Gastroesophageal sphincter (tissue), 4 donors: ENCODE results near the gene CEL. TPM values are rescaled to one million over a fixed set of nuclear protein-coding genes. Genes with fewer than 3 reads are reported as not detected.

Source experiments
- ATAC-seq: fragments of 150-250 bp; one replicate; pipeline ENCODE4 v1.9.1; 2016; ENCODE audit warnings: mild to moderate bottlenecking, moderate library complexity
- H3K27ac ChIP-seq, 4 donors: fragments of 200-600 bp; sonication (generic) in 3 of 4; 1 replicate in 3 of 4; 2 replicates in 1 of 4; pipeline ENCODE4 v1.5.1; 2016 to 2019
- H3K27me3 ChIP-seq: fragments of 200-600 bp; sonication (generic); one replicate; pipeline ENCODE4 v1.5.1; 2019
- H3K36me3 ChIP-seq, 2 donors: fragments of 200-600 bp; sonication (generic); one replicate each; pipeline ENCODE4 v1.5.1; 2019; ENCODE audit warnings: control low read depth in 1 of 2
- H3K4me1 ChIP-seq, 3 donors: fragments of 200-600 bp; sonication (generic); 1 replicate in 2 of 3; 2 replicates in 1 of 3; pipeline ENCODE4 v1.5.1; 2016 to 2019; ENCODE audit warnings: control low read depth in 2 of 3
- H3K4me3 ChIP-seq, 2 donors: fragments of 200-600 bp; sonication (generic); one replicate each; pipeline ENCODE4 v1.5.1; 2019; ENCODE audit warnings: mild to moderate bottlenecking in 1 of 2, moderate library complexity in 1 of 2
- H3K9me3 ChIP-seq, 3 donors: fragments of 200-600 bp; sonication (generic); one replicate each; pipeline ENCODE4 v1.5.1; 2017 to 2019; ENCODE audit warnings: control low read depth in 2 of 3
- CTCF ChIP-seq, 4 experiments: fragments of 200-600 bp in 2 of 4; fragments of 450-650 bp in 2 of 4; sonication (generic) in 1 of 4; IDR thresholded peaks; one replicate each; pipeline ENCODE4 v1.5.1; 2017 to 2019; ENCODE audit warnings: antibody characterized with exemption in 4 of 4, mild to moderate bottlenecking in 2 of 4, moderate library complexity in 2 of 4
- EP300 ChIP-seq: sonication (generic); formaldehyde crosslinking; IDR thresholded peaks from one replicate; pipeline ENCODE4 v1.6.1; 2017; ENCODE audit warnings: antibody characterized with exemption, mild to moderate bottlenecking
- POLR2A ChIP-seq, 2 donors: fragments of 450-650 bp; IDR thresholded peaks; one replicate each; pipeline ENCODE4 v1.6.1; 2017; ENCODE audit warnings: antibody characterized with exemption in 2 of 2, mild to moderate bottlenecking in 2 of 2, moderate library complexity in 1 of 2
- POLR2AphosphoS5 ChIP-seq: sonication (generic); formaldehyde crosslinking; IDR thresholded peaks from one replicate; pipeline ENCODE4 v1.6.1; 2017; ENCODE audit warnings: antibody characterized with exemption
- whole genome bisulfite sequencing, 2 donors: methylation state at CpG; one replicate each; pipeline ENCODE4 v1.1.5; 2018; ENCODE audit warnings: low coverage in 1 of 2; 5-methylcytosine and 5-hydroxymethylcytosine counted together
- total RNA-seq, 4 donors: library from RNA; depleted of rRNA; stranded (reverse); fragments of >200 nt; gene quantifications; one replicate each; pipeline ENCODE4 v1.1.0, GENCODE V29; 2016

CEL gene
- total RNA-seq, 4 donors from 2014 or later: 0.35 to 0.81 (median 0.62) TPM; not detected in 1

GRCh38 chr9:133113163-133113948 lies 51.6 kb downstream of the CEL start:
- no peaks in the 10 kb centered on the region for H3K27me3 ChIP-seq
- TF ChIP-seq POLR2A (IDR thresholded peaks at IDR 0.05): no peak
- no peak for TF ChIP-seq CTCF (IDR thresholded peaks at IDR 0.05)
- peak; percentile 42 for TF ChIP-seq POLR2AphosphoS5
- no peak for TF ChIP-seq EP300
- H3K9me3 ChIP-seq: no peaks in the 10 kb centered on the region
- H3K4me3 ChIP-seq: peak overlapping the region in 1 of 2 donors; percentile 19
- ATAC-seq: peak; percentile 27
- no CpG with 5 or more reads among the region's 19 CpGs for WGBS, 2 donors
- peaks cover 0 to 38% of the 10 kb centered on the region in 2 donors for H3K36me3 ChIP-seq
- peaks cover 0 to 69% (median 60%) of the 10 kb centered on the region in 3 donors for H3K4me1 ChIP-seq
- peak overlapping the region; percentile 6 to 79 (median 78) for H3K27ac ChIP-seq

GRCh38 chr9:133113949-133114885 lies 52.4 kb downstream of the CEL start:
- Histone ChIP-seq H3K9me3 (no peaks in the 10 kb centered on the region), H3K27ac (peak overlapping the region; percentile 6 to 79 (median 78)), H3K27me3 (no peaks in the 10 kb centered on the region), H3K4me1 (peaks cover 0 to 77% (median 69%) of the 10 kb centered on the region in 3 donors), H3K36me3 (peaks cover 0 to 29% of the 10 kb centered on the region in 2 donors), H3K4me3 (peak overlapping the region in 1 of 2 donors; percentile 19)
- peak; percentile 19 for ATAC-seq
- no CpG with 5 or more reads among the region's 20 CpGs for WGBS, 2 donors
- TF ChIP-seq EP300 (no peak), CTCF (IDR thresholded peaks at IDR 0.05) (no peak), POLR2AphosphoS5 (peak; percentile 23), POLR2A (IDR thresholded peaks at IDR 0.05) (no peak)

GRCh38 chr9:133114886-133115603 lies 53.3 kb downstream of the CEL start:
- no peak for ATAC-seq
- no peak overlapping the region for H3K4me3 ChIP-seq
- no peaks in the 10 kb centered on the region for H3K27me3 ChIP-seq
- peaks cover 0 to 85% (median 77%) of the 10 kb centered on the region in 3 donors for H3K4me1 ChIP-seq
- no peaks in the 10 kb centered on the region for H3K9me3 ChIP-seq
- 60% methylated on average over 1 of the region's 19 CpGs; no CpG with 5 or more reads in 1 of the 2 donors for WGBS, 2 donors
- TF ChIP-seq POLR2AphosphoS5 (no peak), CTCF (IDR thresholded peaks at IDR 0.05) (no peak), EP300 (no peak), POLR2A (IDR thresholded peaks at IDR 0.05) (no peak)
- peaks cover 0 to 21% of the 10 kb centered on the region in 2 donors for H3K36me3 ChIP-seq
- H3K27ac ChIP-seq: peak overlapping the region in 3 of 4 donors; percentile 77 to 79 (median 78)

GRCh38 chr9:133115604-133116345 lies 54.0 kb downstream of the CEL start:
- Histone ChIP-seq H3K27me3 (no peaks in the 10 kb centered on the region), H3K4me3 (no peak overlapping the region), H3K27ac (peak overlapping the region in 3 of 4 donors; percentile 77 to 79 (median 78)), H3K36me3 (peaks cover 0 to 14% of the 10 kb centered on the region in 2 donors), H3K4me1 (peaks cover 0 to 93% (median 78%) of the 10 kb centered on the region in 3 donors), H3K9me3 (no peaks in the 10 kb centered on the region)
- no CpG with 5 or more reads among the region's 32 CpGs for WGBS, 2 donors
- TF ChIP-seq POLR2A (IDR thresholded peaks at IDR 0.05) (no peak), CTCF (IDR thresholded peaks at IDR 0.05) (no peak), POLR2AphosphoS5 (no peak), EP300 (no peak)
- ATAC-seq: no peak
